ENCODE data around the gene GALNT18. TPM values are rescaled to one million over a fixed set of nuclear protein-coding genes. Genes with fewer than 3 reads are reported as not detected.

The GALNT18 gene
- total and polyA plus RNA-seq, 4 donors: 2.1 to 11.0 (median 3.8) TPM

DNA sequence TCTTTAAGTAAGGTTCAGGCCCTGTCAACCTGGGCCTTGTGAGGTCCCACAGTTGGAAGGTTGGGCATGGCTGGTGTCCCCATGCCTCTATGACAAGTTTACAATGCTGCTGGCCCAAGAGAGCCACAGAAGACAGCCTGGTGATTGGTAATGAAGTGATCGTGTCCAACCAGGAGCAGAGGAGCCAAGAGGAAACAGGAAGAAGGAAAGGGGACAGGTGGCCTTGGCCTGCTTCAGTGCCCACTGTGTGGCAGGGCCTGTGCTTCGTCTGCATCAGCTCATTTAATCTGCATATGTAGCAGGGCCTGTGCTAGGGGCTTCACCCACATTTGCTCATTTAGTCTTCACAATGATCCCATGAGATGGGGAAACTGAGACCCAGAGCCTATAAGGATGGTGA is 226.7 kb downstream of the GALNT18 start:
- 85% methylated on average over 2 of the region's 2 CpGs for WGBS
- Histone ChIP-seq H3K4me1 (ENCODE audit: control insufficient read depth in 4 of 4, insufficient read depth in 4 of 4, low read length in 3 of 4) (no peaks in the 10 kb centered on the region), H3K27ac (ENCODE audit: low read depth in 1 of 2, low read length in 2 of 2) (no peak overlapping the region), H3K9me3 (ENCODE audit: control insufficient read depth in 4 of 4, low read length in 3 of 4) (no peaks in the 10 kb centered on the region), H3K4me3 (ENCODE audit: low read depth in 1 of 3, low read length in 3 of 3) (no peak overlapping the region), H3K27me3 (ENCODE audit: control insufficient read depth in 4 of 4, insufficient read depth in 4 of 4, low read length in 3 of 4) (no peaks in the 10 kb centered on the region), H3K36me3 (ENCODE audit: control insufficient read depth in 4 of 4, insufficient read depth in 3 of 4, low read depth in 1 of 4, low read length in 3 of 4) (peaks cover 0 to 6% (median 0%) of the 10 kb centered on the region in 4 donors), H3K9ac (ENCODE audit: low read depth in 1 of 2, low read length in 2 of 2) (no peak overlapping the region)
- no peak for TF ChIP-seq HNF4G (IDR thresholded peaks at IDR 0.05)
- TF ChIP-seq, protein P1, sequence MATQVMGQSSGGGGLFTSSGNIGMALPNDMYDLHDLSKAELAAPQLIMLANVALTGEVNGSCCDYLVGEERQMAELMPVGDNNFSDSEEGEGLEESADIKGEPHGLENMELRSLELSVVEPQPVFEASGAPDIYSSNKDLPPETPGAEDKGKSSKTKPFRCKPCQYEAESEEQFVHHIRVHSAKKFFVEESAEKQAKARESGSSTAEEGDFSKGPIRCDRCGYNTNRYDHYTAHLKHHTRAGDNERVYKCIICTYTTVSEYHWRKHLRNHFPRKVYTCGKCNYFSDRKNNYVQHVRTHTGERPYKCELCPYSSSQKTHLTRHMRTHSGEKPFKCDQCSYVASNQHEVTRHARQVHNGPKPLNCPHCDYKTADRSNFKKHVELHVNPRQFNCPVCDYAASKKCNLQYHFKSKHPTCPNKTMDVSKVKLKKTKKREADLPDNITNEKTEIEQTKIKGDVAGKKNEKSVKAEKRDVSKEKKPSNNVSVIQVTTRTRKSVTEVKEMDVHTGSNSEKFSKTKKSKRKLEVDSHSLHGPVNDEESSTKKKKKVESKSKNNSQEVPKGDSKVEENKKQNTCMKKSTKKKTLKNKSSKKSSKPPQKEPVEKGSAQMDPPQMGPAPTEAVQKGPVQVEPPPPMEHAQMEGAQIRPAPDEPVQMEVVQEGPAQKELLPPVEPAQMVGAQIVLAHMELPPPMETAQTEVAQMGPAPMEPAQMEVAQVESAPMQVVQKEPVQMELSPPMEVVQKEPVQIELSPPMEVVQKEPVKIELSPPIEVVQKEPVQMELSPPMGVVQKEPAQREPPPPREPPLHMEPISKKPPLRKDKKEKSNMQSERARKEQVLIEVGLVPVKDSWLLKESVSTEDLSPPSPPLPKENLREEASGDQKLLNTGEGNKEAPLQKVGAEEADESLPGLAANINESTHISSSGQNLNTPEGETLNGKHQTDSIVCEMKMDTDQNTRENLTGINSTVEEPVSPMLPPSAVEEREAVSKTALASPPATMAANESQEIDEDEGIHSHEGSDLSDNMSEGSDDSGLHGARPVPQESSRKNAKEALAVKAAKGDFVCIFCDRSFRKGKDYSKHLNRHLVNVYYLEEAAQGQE (IDR thresholded peaks at IDR 0.05): no peak
- TF ChIP-seq, protein P2, sequence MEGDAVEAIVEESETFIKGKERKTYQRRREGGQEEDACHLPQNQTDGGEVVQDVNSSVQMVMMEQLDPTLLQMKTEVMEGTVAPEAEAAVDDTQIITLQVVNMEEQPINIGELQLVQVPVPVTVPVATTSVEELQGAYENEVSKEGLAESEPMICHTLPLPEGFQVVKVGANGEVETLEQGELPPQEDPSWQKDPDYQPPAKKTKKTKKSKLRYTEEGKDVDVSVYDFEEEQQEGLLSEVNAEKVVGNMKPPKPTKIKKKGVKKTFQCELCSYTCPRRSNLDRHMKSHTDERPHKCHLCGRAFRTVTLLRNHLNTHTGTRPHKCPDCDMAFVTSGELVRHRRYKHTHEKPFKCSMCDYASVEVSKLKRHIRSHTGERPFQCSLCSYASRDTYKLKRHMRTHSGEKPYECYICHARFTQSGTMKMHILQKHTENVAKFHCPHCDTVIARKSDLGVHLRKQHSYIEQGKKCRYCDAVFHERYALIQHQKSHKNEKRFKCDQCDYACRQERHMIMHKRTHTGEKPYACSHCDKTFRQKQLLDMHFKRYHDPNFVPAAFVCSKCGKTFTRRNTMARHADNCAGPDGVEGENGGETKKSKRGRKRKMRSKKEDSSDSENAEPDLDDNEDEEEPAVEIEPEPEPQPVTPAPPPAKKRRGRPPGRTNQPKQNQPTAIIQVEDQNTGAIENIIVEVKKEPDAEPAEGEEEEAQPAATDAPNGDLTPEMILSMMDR (IDR thresholded peaks at IDR 0.05; ENCODE audit: low read depth, low read length, missing input control): no peak
- no peak for TF ChIP-seq FOXA2 (IDR thresholded peaks at IDR 0.05)
- DNase-seq (ENCODE audit: low spot score): no peak

DNA sequence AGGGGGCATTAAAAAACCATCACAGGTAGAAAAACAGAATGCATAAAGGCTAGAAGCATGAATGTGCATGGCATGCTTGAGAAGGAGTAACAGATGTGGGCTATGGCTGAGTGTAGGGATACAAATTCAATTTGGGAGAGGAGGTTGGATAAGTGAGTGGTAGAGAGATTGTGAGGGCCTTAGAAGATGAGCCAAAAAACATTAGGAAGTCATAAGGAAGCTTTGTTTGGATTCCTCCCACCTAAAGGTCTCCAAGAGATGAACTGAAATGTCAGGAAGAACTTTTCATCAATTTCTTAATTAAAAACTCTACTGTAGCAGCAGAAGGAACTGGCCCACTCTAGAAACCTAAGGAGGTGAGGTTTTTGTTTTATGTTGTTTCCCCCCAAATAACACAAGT is 227.6 kb downstream of the GALNT18 start:
- Histone ChIP-seq H3K27me3 (ENCODE audit: control insufficient read depth in 4 of 4, insufficient read depth in 4 of 4, low read length in 3 of 4) (no peaks in the 10 kb centered on the region), H3K36me3 (ENCODE audit: control insufficient read depth in 4 of 4, insufficient read depth in 3 of 4, low read depth in 1 of 4, low read length in 3 of 4) (peaks cover 0 to 4% (median 0%) of the 10 kb centered on the region in 4 donors), H3K27ac (ENCODE audit: low read depth in 1 of 2, low read length in 2 of 2) (no peak overlapping the region), H3K9me3 (ENCODE audit: control insufficient read depth in 4 of 4, low read length in 3 of 4) (no peaks in the 10 kb centered on the region), H3K4me1 (ENCODE audit: control insufficient read depth in 4 of 4, insufficient read depth in 4 of 4, low read length in 3 of 4) (peaks cover 0 to 3% (median 0%) of the 10 kb centered on the region in 4 donors), H3K9ac (ENCODE audit: low read depth in 1 of 2, low read length in 2 of 2) (no peak overlapping the region), H3K4me3 (ENCODE audit: low read depth in 1 of 3, low read length in 3 of 3) (no peak overlapping the region)
- TF ChIP-seq, protein P3, sequence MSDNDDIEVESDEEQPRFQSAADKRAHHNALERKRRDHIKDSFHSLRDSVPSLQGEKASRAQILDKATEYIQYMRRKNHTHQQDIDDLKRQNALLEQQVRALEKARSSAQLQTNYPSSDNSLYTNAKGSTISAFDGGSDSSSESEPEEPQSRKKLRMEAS (IDR thresholded peaks at IDR 0.05): no peak
- TF ChIP-seq, protein P1 (IDR thresholded peaks at IDR 0.05): no peak
- no peak for TF ChIP-seq YY1 (IDR thresholded peaks at IDR 0.05)
- TF ChIP-seq, protein P2 (IDR thresholded peaks at IDR 0.05; ENCODE audit: low read depth, low read length, missing input control): no peak
- no peak for TF ChIP-seq TAF1 (conservative IDR thresholded peaks at IDR 0.05)
- no peak for TF ChIP-seq HNF4A (conservative IDR thresholded peaks at IDR 0.05)
- TF ChIP-seq HNF4G (IDR thresholded peaks at IDR 0.05): no peak
- DNase-seq (ENCODE audit: low spot score): no peak

Measured in liver (tissue), 9 donors.